GM21717 (cell line): ENCODE data around the gene AIFM2.
"Not testable (repeated sequence)": the region's sequence is repeated elsewhere in the genome, so short reads cannot be mapped to it uniquely, and the experiment has no call there.

Source experiments
- ATAC-seq: cut with Tn5 transposase; IDR thresholded peaks from one replicate; pipeline ENCODE4 v1.9.1; 2021; ENCODE audit warnings: mild to moderate bottlenecking, moderate library complexity; ENCODE audit not compliant: unreplicated experiment

The AIFM2 gene

DNA sequence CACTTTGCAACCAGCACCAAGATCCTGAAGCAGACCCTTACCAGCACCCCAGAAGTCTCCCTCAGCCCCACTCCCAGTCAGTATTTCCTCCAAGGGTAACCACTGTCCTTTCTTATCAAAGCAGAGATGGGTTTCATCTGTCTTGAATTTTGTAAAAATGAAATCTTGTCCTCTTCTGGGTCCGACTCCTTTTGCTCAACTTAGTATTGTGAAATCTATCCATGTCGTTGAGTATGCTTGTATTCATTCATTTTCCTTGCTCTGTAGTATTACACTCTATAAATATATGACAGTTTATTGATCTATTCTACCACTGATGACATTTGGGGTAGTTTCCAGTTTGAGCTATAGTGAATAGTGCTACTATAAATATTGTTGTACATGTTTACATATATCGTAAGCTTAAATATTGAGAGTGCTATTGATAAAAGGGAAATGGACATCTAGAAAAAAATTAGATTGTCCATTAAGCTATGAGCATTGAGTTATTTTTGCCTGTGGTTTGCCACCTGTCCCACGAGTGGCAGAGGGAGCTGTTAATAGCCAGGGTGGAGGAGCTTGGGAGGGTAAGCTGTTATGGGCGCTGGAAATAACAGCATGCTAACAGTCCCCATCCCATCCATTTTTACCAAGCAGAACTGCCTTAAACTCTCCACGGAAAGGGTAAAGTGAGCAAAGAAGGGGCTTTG, 36.5 kb downstream of the AIFM2 start:
- ATAC-seq: no peak

GRCh38 chr10:70094250-70094649, 38.4 kb downstream of the AIFM2 start:
- ATAC-seq: no peak

DNA sequence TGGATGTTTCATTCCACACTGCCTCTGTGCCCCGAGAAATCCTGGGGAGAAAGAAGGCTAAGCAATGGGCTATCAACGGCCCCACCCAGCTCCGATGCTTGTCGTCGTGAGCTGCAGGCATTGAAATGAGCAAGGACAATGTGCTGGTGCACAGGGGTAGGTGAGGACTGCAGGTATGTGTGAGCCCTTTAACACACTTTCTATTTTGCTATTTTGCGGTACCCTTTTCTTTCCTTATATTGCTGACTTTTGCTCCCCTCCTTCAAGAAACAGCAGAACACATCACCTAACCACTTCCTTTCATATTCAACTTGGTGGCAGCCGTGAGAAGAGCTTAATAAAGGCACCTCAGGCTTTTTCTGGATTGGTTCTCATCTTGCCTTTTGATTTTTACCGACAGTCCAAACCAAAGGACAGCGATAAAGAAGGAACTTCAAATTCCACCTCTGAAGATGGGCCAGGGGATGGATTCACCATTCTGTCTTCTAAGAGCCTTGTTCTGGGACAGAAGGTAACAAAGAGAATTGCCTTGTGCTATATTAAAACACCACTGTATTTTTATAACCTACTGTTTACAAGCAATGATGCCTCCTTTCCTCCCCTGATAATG, 39.2 kb downstream of the AIFM2 start:
- ATAC-seq: no peak

GRCh38 chr10:70092389-70092718, 40.3 kb downstream of the AIFM2 start:
- no peak for ATAC-seq

DNA sequence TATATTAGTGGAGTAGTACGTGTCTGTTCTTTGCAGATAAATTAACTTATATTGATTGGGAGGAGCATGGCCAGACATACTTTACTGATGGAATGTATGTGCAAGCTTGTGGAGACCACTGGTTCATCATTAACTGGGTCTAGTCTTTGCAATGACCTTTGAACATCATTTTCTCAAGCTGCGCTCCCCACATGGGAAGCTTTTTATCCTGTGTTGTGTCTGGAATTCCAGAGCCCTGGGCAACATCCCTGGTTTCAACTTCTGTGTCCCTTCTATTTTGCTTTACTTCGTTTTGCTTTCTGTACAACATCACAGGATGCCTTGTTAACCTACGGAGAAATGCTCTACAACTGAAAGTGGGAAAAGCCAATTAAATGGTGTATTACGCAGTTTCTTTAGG, 41.7 kb downstream of the AIFM2 start:
- no peak for ATAC-seq

- ATAC-seq: no peak
Measured at GRCh38 chr10:70090013-70090412, 42.6 kb downstream of the AIFM2 start.

GRCh38 chr10:70088308-70088698, 44.3 kb downstream of the AIFM2 start:
- ATAC-seq: no peak

DNA sequence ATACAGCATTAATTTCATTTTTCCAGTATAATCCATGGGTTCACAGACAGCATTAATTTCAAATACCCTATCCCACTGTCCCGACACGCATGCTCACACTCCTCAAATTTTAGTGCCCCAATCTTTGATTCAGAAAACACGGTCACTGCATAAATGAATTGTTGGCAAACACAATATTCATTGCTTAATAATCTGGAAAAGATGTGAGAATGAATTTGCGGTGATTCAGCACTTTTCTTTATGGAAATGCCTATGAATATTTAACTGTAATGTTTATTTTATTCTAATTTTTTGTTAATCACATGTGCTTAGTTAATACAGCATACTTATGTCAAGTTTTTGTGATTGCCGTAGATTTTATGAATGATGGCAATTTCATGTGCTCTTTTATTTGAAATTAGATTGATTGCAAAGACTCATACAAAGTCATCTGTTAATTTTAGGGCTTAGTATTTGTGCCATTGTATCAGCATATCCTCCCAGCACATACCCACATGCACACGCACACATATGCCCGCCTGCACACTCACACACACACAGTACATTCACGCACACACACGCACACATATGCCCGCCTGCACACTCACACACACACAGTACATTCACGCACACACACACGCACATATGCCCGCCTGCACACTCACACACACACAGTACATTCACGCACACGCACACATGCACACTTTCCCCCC, 44.9 kb downstream of the AIFM2 start:
- ATAC-seq: no peak

DNA sequence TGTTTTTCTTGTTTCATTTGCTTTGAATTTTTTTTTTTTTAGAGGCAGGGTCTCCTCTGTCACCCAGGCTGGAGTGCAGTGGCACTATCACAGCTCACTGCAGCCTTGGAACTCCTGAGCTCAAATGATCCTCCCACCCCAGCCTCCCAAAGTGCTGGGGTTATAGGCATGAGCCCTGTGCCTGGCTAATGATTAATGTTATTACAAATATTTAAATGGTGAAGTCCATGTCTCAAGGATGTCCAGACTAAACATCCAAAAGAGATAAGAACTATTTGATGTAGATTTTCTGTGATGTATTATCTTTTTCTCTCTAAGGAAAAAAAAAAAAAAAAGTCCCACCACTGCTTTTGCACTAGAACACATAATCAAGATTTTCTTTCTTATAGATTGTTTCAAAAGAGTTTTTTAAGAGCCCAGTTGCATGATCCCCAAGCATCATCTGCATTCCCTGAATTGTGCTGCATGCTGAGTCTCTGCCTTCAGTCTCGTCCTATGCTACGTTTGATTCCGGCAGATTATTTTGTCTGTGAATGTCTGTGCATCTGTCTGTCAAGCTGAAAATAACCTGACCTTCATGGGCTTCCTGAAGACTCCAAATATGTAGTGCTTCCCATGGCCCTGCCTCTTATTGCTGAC, 46.5 kb downstream of the AIFM2 start:
- no peak for ATAC-seq

- no peak for ATAC-seq
Measured at GRCh38 chr10:70084189-70084588, 48.4 kb downstream of the AIFM2 start.

DNA sequence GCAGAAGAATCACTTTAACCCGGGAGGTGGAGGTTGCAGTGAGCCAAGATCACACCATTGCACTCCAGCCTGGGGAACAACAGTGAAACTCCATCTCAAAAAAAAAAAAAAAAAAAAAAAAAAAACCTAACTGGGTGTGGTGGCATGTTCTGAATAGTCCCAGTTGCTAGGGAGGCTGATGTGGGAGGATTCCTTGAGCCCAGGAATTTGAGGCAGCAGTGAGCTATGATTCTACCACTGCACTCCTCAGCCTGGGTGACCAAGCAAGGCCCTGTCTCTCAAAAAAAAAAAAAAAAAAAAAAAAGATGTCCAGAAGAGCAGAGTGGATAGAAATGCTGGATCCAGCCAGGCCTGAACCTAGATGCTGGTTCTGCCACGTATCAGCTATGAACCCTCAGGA, 51.8 kb downstream of the AIFM2 start:
- ATAC-seq: not testable (repeated sequence)

DNA sequence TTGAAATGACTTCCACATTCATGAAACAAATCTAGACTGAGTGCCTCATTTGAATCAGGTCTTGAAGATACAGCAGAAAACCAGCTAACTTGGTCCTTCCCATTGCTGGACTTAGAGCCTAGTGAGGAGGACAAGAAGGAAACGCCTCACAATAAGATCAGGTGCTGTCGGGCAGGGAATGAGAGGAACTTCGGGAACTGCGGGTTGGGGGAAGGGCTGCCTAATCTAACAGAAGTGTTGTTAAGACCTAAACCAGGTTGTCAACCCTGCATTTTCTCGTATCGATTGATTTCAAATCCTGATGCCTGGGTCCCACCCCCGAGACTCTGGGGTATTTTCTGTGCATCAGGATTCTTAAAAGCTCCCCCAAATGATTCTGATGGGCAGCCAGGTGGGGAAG, 53.7 kb downstream of the AIFM2 start:
- no peak for ATAC-seq

DNA sequence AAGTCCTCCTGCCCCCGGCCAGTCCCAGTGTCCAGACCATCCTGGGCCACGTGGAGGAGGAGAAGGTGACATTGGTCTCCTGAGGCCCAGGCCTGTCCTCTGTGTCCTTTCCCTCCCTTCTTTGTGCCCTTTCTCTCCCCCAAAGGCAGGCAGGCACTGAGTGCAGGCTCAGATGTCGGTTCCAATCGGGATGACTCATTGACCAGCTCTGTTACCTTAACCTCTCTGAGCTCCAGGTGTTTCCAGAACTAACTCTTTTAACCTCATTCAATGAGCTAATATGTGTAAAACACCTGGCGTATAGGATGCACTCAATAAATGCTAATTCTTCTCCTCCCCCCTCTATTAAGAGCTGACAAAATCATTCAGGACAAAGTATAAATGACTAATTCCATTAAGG, 54.3 kb downstream of the AIFM2 start:
- ATAC-seq: no peak

DNA sequence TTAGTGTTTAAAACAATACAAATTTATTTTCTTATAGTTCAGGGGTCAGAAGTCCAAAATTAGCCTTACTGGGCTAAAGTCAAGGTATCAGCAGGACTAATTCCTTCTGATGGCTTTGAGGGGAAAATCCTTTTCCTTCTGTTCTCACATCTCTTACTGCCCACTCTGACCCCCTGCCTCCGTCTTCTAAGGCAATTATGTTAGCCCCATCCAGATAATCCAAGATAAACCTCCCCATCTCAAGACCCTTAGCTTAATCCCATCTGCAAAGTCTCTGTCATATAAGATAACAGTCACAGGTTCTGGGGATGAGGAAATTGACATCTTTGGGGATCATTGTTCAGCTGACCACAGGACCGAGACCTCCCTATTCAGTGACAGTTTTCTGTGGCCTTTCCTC, 57.7 kb downstream of the AIFM2 start:
- ATAC-seq: no peak

DNA sequence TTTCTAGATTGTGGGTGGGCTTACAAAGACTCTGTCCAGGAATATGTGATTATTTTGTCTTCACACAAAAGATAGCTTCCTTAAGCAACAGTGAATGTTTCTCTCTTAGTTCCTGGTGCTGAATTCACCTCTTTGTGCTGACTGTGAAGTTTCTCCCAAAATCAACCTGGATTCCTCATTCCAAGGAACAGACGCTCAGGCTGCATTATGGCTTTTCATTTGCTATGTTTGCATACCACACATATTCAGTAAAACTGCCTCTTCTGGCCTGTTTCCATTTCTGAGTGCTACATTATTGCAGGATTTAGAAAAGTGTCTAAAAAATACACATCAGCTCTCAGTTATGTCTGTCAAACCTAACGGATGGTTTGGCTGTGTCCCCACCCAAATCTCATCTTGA, 58.5 kb downstream of the AIFM2 start:
- no peak for ATAC-seq

- ATAC-seq: no peak
Measured at GRCh38 chr10:70070834-70071233, 61.8 kb downstream of the AIFM2 start.

DNA sequence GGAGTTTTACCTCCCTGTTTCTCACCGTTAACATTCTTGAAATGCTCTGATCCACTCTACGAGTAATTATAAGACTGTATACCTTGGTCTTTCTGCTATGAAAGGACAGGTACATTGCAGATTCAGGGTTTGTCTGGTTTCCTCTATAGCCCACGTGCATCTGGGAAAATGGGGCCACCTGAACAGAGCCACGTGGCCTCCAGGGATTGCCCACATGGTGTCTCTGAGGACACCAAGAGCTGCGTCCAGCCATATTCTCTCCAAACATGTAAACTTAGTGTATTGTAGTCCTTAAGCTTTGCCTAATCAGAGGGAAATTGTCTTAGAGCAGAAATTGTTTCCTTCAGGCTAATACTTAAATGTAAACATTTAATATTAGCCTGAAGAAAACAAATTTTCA, 63.3 kb downstream of the AIFM2 start:
- no peak for ATAC-seq

GRCh38 chr10:70068925-70069324, 63.7 kb downstream of the AIFM2 start:
- no peak for ATAC-seq

DNA sequence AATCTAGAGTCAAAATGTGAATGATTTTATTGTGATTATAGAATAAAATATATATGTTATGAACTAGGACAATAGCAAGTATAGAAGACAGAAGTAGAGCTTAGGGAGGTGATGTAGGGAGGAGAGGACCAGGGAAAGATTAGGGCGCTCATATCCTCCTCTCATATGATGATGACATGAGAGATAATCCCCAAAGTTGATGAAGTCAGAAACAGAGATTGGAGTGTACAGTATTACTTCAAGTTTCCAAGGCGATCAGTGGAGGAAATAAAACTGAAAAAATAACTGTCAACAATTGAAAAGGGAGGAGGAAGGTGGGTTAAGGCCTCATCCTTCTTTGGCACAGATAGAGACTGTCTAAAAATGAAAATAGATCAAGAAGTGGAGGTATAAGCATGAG, 65.0 kb downstream of the AIFM2 start:
- ATAC-seq: no peak

DNA sequence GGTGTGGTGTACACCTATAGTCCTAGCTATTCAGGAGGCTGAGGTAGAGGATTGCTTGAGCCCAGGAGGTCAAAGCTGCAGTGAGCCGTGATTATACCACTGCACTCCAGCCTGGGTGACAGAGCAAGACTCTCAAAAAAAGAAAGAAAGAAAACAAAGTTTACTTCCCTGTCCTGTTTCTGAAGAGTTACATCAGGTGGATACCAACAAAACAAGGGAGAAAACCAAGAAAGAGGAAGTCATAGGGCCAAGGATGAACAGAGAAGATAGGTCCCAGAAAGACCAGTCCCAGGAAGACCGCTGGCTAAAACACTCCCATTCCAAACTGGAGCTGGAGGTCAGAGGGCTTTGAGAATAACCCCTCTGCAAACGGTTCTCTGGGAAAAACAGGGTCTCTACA, 66.4 kb downstream of the AIFM2 start:
- no peak for ATAC-seq

DNA sequence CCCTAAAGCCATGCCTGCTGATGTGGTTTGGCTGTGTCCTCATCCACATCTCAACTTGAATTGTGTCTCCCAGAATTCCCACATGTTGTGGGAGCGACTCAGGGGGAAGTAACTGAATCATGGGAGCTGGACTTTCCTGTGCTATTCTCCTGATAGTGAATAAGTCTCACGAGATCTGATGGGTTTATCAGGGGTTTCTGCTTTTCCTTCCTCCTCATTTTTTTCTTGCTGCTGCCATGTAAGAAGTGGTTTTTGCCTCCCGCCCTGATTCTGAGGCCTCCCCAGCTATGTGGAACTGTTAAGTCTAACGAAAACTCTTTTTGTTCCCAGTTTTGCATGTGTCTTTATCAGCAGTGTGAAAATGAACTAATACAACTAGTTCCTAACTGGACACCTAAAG, 68.1 kb downstream of the AIFM2 start:
- no peak for ATAC-seq
